Measurements from ENCODE around the gene FSIP2. TPM values are rescaled to one million over a fixed set of nuclear protein-coding genes. Genes with fewer than 3 reads are reported as not detected.

The FSIP2 gene
- total RNA-seq, 2 experiments from 2014 or later, result 0.14 TPM; not detected in 1

DNA sequence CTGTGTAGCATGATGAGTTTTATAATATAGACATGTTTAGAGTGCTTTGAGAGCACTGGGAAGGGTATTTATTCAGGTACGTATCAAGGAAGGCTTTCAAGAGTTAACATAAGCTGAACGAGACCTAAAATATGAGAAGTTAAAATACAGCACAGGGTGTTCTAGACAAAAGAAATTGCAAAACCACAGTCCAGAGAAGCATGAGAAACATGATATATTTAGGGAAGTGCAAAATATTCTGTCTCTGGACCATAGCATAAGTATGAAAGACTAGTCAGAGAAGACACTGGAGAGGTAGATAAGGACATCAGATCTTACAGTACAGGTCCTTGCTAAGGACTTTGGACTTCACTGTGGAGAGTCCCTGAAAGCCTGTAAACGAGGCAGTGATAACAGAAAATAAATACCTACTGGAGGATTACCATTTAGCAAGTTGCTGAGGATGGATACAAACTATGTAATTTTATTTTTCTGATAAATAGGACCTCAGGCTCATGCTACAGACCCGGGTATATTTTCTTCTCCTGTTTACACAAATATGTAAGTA, 43.7 kb downstream of the FSIP2 start:
- no peaks in the 10 kb centered on the region for H3K9me3 Mint-ChIP-seq
- no peak overlapping the region for H3K4me3 Mint-ChIP-seq
- no peak overlapping the region for H3K27ac Mint-ChIP-seq
- H3K4me1 Mint-ChIP-seq (ENCODE audit: low read depth), result no peaks in the 10 kb centered on the region
- CTCF ChIA-PET, result no interaction called here
- H3K36me3 Mint-ChIP-seq (ENCODE audit: low read depth), result peaks cover 1% of the 10 kb centered on the region
- H3K27me3 Mint-ChIP-seq (ENCODE audit: low read depth), result no peaks in the 10 kb centered on the region
- intact Hi-C loops (cut with micrococcal nuclease), result no loop called here
- no peak for DNase-seq

DNA sequence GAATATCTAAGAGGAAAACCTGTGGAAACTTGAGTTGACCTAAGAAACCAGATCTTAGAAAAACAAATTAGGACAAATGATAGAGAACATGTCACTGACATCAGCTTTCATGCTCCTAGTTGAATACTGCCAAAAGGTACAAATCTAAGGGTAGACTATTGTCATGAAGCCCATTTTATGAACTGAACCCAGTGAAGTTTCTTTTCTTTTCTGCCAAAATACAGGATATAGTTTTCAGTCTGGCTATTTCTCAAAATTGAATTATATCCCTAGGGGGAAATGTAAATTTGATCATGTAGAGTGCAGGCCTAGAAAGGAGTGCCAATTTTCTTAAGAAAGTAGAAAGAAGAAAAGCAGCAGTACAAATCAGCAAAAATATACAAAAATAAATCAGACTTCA, 46.6 kb downstream of the FSIP2 start:
- Mint-ChIP-seq H3K9me3 (no peaks in the 10 kb centered on the region), H3K27ac (no peak overlapping the region), H3K4me3 (no peak overlapping the region), H3K27me3 (ENCODE audit: low read depth) (no peaks in the 10 kb centered on the region), H3K4me1 (ENCODE audit: low read depth) (no peaks in the 10 kb centered on the region), H3K36me3 (ENCODE audit: low read depth) (peaks cover 1% of the 10 kb centered on the region)
- no peak for DNase-seq
- intact Hi-C loops (cut with micrococcal nuclease), result no loop called here
- CTCF ChIA-PET, result no interaction called here

DNA sequence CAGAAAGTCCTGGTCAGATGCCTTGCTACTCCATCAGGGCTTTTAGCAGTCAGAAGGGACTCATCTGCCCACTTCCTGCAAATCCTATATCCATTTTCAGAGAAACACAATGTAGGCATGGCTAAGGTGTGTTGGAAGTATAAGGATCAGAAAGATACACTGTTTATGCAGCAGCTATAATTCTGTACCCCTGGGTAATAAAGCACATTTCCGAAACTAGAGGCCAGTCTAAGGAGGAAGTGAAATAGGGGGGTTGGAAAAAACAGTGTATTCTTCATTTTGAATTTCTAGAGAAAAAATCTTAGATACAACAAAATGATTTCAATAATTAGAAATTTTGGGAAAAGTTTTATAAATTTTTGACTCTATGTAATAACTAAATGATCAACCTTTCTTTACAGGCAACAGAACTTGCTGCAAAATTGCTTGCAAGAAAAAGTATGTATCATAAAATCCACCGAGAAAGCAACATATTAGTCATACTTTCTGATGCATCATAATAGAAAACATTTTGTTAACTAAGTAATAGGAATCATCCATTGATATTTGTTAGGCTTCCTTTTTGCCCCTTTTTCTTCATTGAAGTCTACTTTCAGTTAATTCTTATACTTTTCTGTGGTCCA, 47.4 kb downstream of the FSIP2 start:
- CTCF ChIA-PET, result no interaction called here
- Mint-ChIP-seq H3K27me3 (ENCODE audit: low read depth) (no peaks in the 10 kb centered on the region), H3K36me3 (ENCODE audit: low read depth) (peaks cover 1% of the 10 kb centered on the region), H3K4me3 (no peak overlapping the region), H3K9me3 (no peaks in the 10 kb centered on the region), H3K27ac (no peak overlapping the region), H3K4me1 (ENCODE audit: low read depth) (no peaks in the 10 kb centered on the region)
- no peak for DNase-seq
- intact Hi-C loops (cut with micrococcal nuclease), result no loop called here

DNA sequence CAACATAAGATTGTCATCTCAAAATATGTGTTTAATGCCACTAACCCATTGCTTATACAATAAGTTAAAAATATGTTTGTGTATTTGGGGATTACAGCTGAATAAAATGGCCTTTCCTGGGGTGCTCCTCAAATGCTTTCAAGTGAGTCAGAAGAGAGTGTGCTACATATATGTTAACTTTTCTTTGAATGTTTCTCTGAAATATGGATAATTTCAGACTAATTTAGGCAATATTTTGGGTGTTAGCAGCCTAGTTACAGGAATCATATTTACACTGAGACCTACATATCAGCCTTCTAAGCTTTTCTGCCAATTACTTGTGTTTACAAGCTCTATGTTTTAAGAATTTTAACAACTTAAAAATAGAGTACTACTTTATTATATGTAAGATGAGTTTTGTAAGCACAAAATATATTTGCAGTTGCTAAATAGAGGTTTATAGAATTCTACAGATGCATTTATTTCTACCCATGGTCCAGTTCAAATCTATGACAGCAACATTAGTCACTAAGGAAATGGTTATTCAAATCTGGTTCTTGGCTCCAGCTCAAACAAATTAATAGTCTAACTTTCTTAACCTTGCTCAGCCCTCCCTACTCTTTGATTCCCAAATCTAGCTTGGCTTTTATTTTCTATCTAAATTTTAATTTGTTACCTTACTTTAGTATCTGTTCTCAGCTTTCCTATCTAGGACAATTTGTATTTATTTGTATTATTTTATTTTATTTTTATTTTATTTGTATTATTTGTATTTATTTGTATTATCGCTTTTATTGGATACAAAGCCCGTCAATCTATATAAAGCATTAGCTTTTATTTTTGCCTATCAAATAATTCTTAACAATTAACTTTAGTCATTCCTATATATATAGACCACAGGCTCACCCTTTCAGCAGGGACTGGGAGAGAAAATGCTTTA, 48.9 kb downstream of the FSIP2 start:
- intact Hi-C loops (cut with micrococcal nuclease), result no loop called here
- CTCF ChIA-PET, result interaction anchor here (0.6 kb wide), 1 partner anchor 1729 kb away, joined by 3 read pairs; no protein-coding TSS in a partner anchor
- peaks cover 1% of the 10 kb centered on the region for H3K36me3 Mint-ChIP-seq (ENCODE audit: low read depth)
- no peak overlapping the region for H3K27ac Mint-ChIP-seq
- no peak for DNase-seq
- no peaks in the 10 kb centered on the region for H3K9me3 Mint-ChIP-seq
- H3K27me3 Mint-ChIP-seq (ENCODE audit: low read depth), result no peaks in the 10 kb centered on the region
- H3K4me3 Mint-ChIP-seq, result no peak overlapping the region
- H3K4me1 Mint-ChIP-seq (ENCODE audit: low read depth), result no peaks in the 10 kb centered on the region

DNA sequence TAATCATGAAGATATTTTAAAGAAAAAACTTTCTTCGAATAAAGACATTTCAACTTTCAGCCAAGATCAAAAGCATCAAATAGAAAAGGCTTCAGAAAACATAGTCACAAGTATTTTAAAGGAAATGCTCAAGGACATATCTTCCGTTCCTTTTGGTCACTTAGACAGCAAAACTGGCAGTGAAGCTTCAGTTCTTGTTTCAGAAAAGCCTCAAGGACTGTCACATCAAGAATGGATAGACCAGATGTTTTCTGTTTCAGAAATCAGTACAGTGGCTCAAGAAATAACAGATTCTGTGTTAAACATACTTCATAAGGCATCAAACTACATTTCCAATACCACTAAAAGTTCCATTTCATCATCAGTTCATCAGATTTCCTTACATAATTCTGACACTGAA, 51.8 kb downstream of the FSIP2 start:
- no peaks in the 10 kb centered on the region for H3K36me3 Mint-ChIP-seq (ENCODE audit: low read depth)
- intact Hi-C loops (cut with micrococcal nuclease), result no loop called here
- no peaks in the 10 kb centered on the region for H3K4me1 Mint-ChIP-seq (ENCODE audit: low read depth)
- no peaks in the 10 kb centered on the region for H3K9me3 Mint-ChIP-seq
- CTCF ChIA-PET, result no interaction called here
- no peaks in the 10 kb centered on the region for H3K27me3 Mint-ChIP-seq (ENCODE audit: low read depth)
- H3K4me3 Mint-ChIP-seq, result no peak overlapping the region
- no peak for DNase-seq
- no peak overlapping the region for H3K27ac Mint-ChIP-seq

DNA sequence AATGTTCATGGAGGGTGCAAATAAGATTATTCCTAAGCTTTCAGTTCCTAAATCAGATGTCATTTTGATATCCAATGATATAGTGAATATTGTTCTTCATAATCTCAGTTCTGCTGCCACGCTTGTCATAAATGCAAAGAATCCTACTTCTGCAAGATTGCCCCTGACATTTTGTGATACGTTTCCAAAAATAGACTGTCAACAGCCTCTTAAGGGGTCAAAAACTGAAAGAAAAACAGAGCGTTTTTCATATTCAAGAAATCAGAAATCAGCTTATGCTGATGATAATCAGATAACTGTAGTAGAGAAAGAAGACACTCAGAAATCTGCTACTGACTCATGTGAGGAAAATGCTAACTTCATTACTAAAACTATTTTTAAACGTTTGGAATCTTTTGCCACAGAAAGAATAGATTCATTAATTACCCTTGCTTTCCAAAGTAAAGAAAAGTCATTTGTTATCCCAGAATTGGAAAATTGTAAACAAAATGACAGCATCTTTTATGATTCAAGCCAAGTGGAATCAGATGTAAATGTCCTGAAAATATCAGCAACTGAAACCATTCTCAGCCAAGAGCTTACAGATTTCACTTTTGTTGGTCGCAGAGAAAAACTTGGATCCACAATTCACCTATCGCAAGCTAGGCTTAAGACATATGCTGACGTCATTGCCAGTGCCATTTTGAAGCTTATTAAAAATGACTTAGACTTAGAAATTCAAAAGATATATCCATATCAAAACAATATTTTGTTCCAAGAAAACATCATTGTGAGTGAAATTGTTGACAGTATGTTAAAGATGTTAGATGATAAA, 55.1 kb downstream of the FSIP2 start:
- Mint-ChIP-seq H3K36me3 (ENCODE audit: low read depth) (no peaks in the 10 kb centered on the region), H3K4me3 (no peak overlapping the region), H3K27me3 (ENCODE audit: low read depth) (no peaks in the 10 kb centered on the region), H3K27ac (no peak overlapping the region), H3K4me1 (ENCODE audit: low read depth) (no peaks in the 10 kb centered on the region), H3K9me3 (no peaks in the 10 kb centered on the region)
- DNase-seq, result no peak
- intact Hi-C loops (cut with micrococcal nuclease), result no loop called here
- CTCF ChIA-PET, result no interaction called here

DNA sequence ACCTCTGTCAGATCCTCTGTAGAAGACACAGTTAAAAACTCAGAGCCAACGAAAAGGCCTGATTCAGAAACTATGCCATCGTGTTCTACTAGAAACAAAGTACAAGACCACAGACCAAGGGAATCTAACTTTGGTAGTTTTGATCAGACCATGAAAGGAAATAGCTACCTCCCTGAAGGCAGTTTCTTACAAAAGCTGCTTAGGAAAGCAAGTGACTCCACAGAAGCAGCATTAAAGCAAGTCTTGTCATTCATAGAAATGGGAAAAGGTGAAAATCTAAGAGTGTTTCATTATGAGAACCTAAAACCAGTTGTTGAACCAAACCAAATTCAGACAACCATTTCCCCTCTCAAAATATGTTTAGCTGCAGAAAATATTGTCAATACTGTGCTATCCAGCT, 58.2 kb downstream of the FSIP2 start:
- H3K27me3 Mint-ChIP-seq (ENCODE audit: low read depth), result no peaks in the 10 kb centered on the region
- no peaks in the 10 kb centered on the region for H3K36me3 Mint-ChIP-seq (ENCODE audit: low read depth)
- intact Hi-C loops (cut with micrococcal nuclease), result no loop called here
- H3K9me3 Mint-ChIP-seq, result no peaks in the 10 kb centered on the region
- H3K4me3 Mint-ChIP-seq, result no peak overlapping the region
- no peak for DNase-seq
- H3K27ac Mint-ChIP-seq, result no peak overlapping the region
- no peaks in the 10 kb centered on the region for H3K4me1 Mint-ChIP-seq (ENCODE audit: low read depth)
- CTCF ChIA-PET, result interaction anchor here (0.5 to 0.9 kb wide), 2 partner anchors 49 to 701 kb away, joined by 3 read pairs; no protein-coding TSS in a partner anchor

DNA sequence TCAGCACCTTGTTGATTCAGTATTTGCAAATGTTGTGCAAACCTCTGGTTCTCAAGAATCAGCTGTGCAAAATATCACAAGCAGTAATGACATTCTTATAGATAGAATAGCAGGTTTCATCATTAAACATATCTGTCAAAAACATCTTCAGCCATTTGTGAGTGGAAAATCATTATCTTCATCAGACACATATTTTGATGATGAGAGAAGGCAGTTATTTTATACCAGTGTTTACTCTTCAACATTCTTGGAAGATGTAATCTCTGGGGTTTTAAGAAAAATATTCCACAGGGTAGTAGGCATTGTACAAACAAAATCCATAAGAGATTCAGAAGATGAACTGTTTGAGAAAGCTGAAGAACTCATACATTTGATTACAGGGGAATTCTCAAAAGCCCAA, 64.3 kb downstream of the FSIP2 start:
- CTCF ChIA-PET, result interaction anchor here (0.6 kb wide), 1 partner anchor 791 kb away, joined by 3 read pairs; no protein-coding TSS in a partner anchor
- Mint-ChIP-seq H3K4me3 (no peak overlapping the region), H3K9me3 (no peaks in the 10 kb centered on the region)

DNA sequence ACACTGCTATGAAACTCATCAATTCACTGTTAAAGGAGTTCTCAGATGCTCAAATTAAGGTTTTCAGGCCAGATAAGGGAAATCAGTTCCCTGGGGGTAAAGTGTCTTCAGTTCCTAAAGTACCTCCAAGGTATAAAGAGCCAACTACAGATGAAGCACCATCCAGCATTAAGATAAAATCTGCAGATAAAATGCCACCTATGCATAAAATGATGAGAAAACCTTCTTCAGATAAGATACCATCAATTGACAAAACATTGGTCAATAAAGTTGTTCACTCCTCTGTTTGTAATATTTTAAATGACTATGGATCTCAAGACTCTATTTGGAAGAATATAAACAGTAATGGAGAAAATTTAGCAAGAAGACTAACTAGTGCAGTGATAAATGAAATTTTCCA, 68.2 kb downstream of the FSIP2 start:
- Mint-ChIP-seq H3K4me1 (ENCODE audit: low read depth) (no peaks in the 10 kb centered on the region), H3K4me3 (no peak overlapping the region), H3K27me3 (ENCODE audit: low read depth) (no peaks in the 10 kb centered on the region), H3K9me3 (no peaks in the 10 kb centered on the region), H3K36me3 (ENCODE audit: low read depth) (no peaks in the 10 kb centered on the region), H3K27ac (no peak overlapping the region)
- intact Hi-C loops (cut with micrococcal nuclease), result no loop called here
- DNase-seq, result no peak
- CTCF ChIA-PET, result no interaction called here

More for the DNA sequence above, 64.3 kb downstream of the FSIP2 start:
- no peaks in the 10 kb centered on the region for H3K4me1 Mint-ChIP-seq (ENCODE audit: low read depth)
- no peak overlapping the region for H3K27ac Mint-ChIP-seq
- H3K27me3 Mint-ChIP-seq (ENCODE audit: low read depth), result no peaks in the 10 kb centered on the region
- H3K36me3 Mint-ChIP-seq (ENCODE audit: low read depth), result no peaks in the 10 kb centered on the region
- DNase-seq, result no peak
- intact Hi-C loops (cut with micrococcal nuclease), result no loop called here

DNA sequence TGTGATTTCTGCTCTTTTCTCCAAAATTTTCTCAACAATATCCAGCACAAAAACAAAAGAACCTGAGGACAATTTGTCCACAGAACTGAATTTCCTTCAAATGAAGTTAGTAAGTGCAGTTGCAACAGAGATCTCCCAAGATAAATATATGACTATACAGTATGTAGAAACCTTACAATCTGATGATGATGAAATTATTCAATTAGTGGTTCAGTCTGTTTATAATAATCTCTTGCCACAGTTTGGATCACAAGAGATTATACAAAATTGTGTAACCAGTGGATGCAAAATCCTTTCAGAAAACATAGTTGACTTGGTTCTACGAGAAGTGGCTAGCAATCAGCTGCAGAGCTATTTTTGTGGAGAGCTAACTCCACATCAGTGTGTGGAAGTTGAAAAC, 68.7 kb downstream of the FSIP2 start:
- no peaks in the 10 kb centered on the region for H3K9me3 Mint-ChIP-seq
- no peak overlapping the region for H3K4me3 Mint-ChIP-seq
- H3K27me3 Mint-ChIP-seq (ENCODE audit: low read depth), result no peaks in the 10 kb centered on the region
- no peak overlapping the region for H3K27ac Mint-ChIP-seq
- no peaks in the 10 kb centered on the region for H3K36me3 Mint-ChIP-seq (ENCODE audit: low read depth)
- CTCF ChIA-PET, result no interaction called here
- H3K4me1 Mint-ChIP-seq (ENCODE audit: low read depth), result no peaks in the 10 kb centered on the region
- no peak for DNase-seq
- intact Hi-C loops (cut with micrococcal nuclease), result no loop called here

DNA sequence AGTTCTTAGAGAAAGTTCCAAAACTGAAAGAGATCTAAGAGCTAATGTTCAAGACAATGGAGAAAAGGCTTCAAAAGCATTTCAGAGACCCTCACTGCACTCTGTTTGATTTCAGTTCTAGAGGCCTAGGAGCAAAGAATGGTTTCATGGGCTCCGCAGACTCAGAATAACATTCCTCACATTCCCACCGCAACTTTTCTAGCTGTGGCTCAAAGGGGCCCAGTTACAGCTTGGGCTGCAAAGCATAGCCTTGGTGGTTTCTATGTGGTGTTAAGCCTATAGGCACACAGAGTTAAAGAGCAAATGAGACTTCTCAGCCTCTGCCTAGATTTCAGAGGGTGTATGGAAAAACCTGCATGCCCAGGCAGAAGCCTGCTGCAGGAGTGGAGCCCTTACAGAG, 73.0 kb downstream of the FSIP2 start:
- DNase-seq, result no peak
- no peaks in the 10 kb centered on the region for H3K27me3 Mint-ChIP-seq (ENCODE audit: low read depth)
- H3K4me3 Mint-ChIP-seq, result no peak overlapping the region
- H3K9me3 Mint-ChIP-seq, result no peaks in the 10 kb centered on the region
- no peaks in the 10 kb centered on the region for H3K36me3 Mint-ChIP-seq (ENCODE audit: low read depth)
- no peaks in the 10 kb centered on the region for H3K4me1 Mint-ChIP-seq (ENCODE audit: low read depth)
- H3K27ac Mint-ChIP-seq, result no peak overlapping the region
- CTCF ChIA-PET, result no interaction called here
- intact Hi-C loops (cut with micrococcal nuclease), result no loop called here

DNA sequence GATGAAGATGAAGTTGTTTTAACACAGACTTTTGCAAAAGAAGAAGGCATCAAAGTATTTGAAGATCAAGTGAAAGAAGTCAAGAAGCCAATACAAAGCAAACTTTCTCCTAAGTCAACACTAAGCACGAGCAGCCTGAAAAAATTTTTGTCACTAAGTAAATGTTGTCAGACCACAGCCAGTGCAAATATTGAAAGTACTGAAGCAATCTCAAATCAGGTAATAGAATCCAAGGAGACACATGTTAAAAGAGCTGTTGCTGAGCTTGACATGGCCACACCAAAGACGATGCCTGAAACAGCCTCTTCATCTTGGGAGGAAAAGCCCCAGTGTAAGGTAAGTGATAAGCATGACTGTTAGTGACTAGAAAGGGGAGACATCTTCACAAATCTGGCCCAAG, 75.1 kb downstream of the FSIP2 start:
- Mint-ChIP-seq H3K36me3 (ENCODE audit: low read depth) (no peaks in the 10 kb centered on the region), H3K4me3 (no peak overlapping the region), H3K9me3 (peaks cover 11% of the 10 kb centered on the region), H3K27me3 (ENCODE audit: low read depth) (no peaks in the 10 kb centered on the region), H3K4me1 (ENCODE audit: low read depth) (no peaks in the 10 kb centered on the region), H3K27ac (no peak overlapping the region)
- intact Hi-C loops (cut with micrococcal nuclease), result no loop called here
- CTCF ChIA-PET, result no interaction called here
- DNase-seq, result no peak

All from activated naive CD4-positive, alpha-beta T cell treated with anti-CD3 and anti-CD28 coated beads for 36 hours (primary cell).